Measurements from ENCODE around the gene TES.

TES gene

DNA sequence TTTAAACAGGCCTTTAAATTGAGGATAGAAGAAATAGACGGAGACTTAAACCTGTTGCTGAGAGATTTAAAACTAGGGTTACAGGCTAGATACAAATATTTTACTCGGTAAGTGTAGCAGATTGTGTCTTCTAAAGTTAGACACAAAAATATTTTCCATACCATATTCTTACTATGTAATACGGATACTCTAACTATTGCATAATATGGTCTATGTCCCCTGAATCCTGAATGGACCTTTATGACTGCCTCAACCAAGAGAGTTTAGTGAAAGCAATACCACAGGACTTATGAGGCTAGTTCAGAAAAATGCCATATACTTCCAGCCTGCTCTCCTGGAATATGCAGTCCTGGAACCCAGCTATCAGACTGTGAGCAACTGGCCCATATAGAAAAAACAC is 13.4 kb upstream of the TES start:
- H3K79me2 ChIP-seq: no peaks in the 10 kb centered on the region
- no peak overlapping the region for H3K4me2 ChIP-seq (ENCODE audit: low read length)
- H3K27me3 ChIP-seq (ENCODE audit: control insufficient read depth, insufficient read depth, low read length): no peaks in the 10 kb centered on the region
- H3K4me1 ChIP-seq: no peaks in the 10 kb centered on the region
- H2AFZ ChIP-seq: no peak overlapping the region
- TF ChIP-seq, protein P1, sequence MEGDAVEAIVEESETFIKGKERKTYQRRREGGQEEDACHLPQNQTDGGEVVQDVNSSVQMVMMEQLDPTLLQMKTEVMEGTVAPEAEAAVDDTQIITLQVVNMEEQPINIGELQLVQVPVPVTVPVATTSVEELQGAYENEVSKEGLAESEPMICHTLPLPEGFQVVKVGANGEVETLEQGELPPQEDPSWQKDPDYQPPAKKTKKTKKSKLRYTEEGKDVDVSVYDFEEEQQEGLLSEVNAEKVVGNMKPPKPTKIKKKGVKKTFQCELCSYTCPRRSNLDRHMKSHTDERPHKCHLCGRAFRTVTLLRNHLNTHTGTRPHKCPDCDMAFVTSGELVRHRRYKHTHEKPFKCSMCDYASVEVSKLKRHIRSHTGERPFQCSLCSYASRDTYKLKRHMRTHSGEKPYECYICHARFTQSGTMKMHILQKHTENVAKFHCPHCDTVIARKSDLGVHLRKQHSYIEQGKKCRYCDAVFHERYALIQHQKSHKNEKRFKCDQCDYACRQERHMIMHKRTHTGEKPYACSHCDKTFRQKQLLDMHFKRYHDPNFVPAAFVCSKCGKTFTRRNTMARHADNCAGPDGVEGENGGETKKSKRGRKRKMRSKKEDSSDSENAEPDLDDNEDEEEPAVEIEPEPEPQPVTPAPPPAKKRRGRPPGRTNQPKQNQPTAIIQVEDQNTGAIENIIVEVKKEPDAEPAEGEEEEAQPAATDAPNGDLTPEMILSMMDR (IDR thresholded peaks at IDR 0.05): no peak
- no peak overlapping the region for H3K4me3 ChIP-seq (ENCODE audit: low read depth, low read length)
- H3K9me3 ChIP-seq (ENCODE audit: control insufficient read depth, low read length): no peaks in the 10 kb centered on the region
- no peak overlapping the region for H3K27ac ChIP-seq
- H3K36me3 ChIP-seq (ENCODE audit: control insufficient read depth, insufficient read depth, low read length): no peaks in the 10 kb centered on the region
- H3K9ac ChIP-seq: no peak overlapping the region

DNA sequence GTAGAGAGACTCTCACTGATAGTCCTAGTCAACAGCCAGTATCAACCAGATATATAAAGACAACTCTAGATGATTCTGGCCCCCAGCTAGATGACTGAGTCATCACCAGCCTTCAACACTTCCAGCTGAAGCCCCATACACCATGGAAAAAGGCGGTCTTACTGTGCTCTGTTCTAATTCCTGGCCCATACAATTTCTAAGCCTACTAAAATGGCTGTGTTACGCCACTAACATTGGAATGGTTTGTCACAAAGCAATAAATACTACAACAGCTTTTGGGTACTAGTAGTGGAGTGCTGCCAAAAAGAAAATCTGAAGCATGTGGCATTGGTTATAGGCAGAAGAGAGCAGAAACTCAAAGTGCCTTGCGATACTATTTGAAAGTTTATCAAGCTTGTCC is 13.0 kb upstream of the TES start:
- Histone ChIP-seq H3K27ac (no peak overlapping the region), H3K36me3 (ENCODE audit: control insufficient read depth, insufficient read depth, low read length) (no peaks in the 10 kb centered on the region), H2AFZ (no peak overlapping the region), H3K4me1 (no peaks in the 10 kb centered on the region), H3K4me3 (ENCODE audit: low read depth, low read length) (no peak overlapping the region), H3K27me3 (ENCODE audit: control insufficient read depth, insufficient read depth, low read length) (no peaks in the 10 kb centered on the region), H3K79me2 (no peaks in the 10 kb centered on the region), H3K9ac (no peak overlapping the region), H3K9me3 (ENCODE audit: control insufficient read depth, low read length) (no peaks in the 10 kb centered on the region), H3K4me2 (ENCODE audit: low read length) (no peak overlapping the region)
- TF ChIP-seq, protein P1 (IDR thresholded peaks at IDR 0.05): no peak

DNA sequence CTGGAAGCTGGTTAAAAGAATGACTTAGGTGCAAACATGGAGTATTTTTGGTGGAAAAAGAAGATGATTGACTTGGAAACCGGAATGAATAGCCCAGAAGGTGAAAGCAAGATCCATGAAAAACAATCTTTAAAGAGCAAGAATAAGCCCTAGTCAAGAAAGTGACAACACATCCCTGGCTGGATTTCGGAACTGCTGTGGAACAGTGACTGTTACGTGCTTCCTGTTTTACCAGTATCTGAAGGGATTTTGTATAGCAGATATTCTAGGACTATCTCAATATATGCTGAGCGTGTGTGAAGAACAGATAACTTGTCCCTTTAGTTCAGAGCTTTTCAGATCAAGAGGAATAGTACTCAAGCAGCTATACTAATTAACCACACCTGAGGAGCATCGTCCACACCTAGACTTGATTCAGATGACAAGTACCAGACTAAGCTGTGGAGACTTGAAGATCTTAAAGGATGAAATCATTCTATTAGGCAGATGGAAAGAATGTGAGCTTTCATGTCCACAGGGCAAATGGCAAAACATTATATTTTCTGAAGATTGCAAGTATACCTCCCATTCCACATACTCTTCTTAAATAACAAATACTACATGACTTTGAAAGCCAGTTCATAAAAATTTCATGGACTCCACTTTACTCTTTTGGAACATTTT is 11.5 kb upstream of the TES start:
- no peaks in the 10 kb centered on the region for H3K36me3 ChIP-seq (ENCODE audit: control insufficient read depth, insufficient read depth, low read length)
- no peaks in the 10 kb centered on the region for H3K27me3 ChIP-seq (ENCODE audit: control insufficient read depth, insufficient read depth, low read length)
- H2AFZ ChIP-seq: no peak overlapping the region
- TF ChIP-seq, protein P1 (IDR thresholded peaks at IDR 0.05): no peak
- no peaks in the 10 kb centered on the region for H3K4me1 ChIP-seq
- no peaks in the 10 kb centered on the region for H3K79me2 ChIP-seq
- H3K9me3 ChIP-seq (ENCODE audit: control insufficient read depth, low read length): no peaks in the 10 kb centered on the region
- no peak overlapping the region for H3K4me3 ChIP-seq (ENCODE audit: low read depth, low read length)
- no peak overlapping the region for H3K4me2 ChIP-seq (ENCODE audit: low read length)
- no peak overlapping the region for H3K27ac ChIP-seq
- no peak overlapping the region for H3K9ac ChIP-seq

DNA sequence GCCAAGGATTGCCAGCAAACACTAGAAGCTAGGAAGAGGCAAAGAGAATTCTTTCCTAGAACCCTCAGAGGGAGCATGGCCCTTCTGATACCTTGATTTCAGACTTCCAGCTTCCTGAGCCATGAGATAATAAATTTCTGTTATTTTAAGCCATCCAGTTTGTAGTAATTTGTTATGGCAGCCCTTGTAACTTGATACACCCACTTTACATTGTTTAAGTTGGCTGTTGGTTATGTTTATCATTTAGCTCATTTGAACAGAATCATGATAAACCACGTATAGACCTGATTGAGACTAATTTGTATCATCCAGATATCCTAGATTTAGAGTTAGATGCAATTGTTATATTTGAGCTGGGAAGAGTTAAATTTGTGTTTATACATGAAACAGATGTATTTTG is 9.4 kb upstream of the TES start:
- H2AFZ ChIP-seq: no peak overlapping the region
- H3K9ac ChIP-seq: no peak overlapping the region
- H3K9me3 ChIP-seq (ENCODE audit: control insufficient read depth, low read length): no peaks in the 10 kb centered on the region
- H3K79me2 ChIP-seq: no peaks in the 10 kb centered on the region
- TF ChIP-seq, protein P1 (IDR thresholded peaks at IDR 0.05): no peak
- H3K27me3 ChIP-seq (ENCODE audit: control insufficient read depth, insufficient read depth, low read length): no peaks in the 10 kb centered on the region
- no peak overlapping the region for H3K27ac ChIP-seq
- H3K4me1 ChIP-seq: no peaks in the 10 kb centered on the region
- no peak overlapping the region for H3K4me3 ChIP-seq (ENCODE audit: low read depth, low read length)
- H3K36me3 ChIP-seq (ENCODE audit: control insufficient read depth, insufficient read depth, low read length): no peaks in the 10 kb centered on the region
- no peak overlapping the region for H3K4me2 ChIP-seq (ENCODE audit: low read length)

DNA sequence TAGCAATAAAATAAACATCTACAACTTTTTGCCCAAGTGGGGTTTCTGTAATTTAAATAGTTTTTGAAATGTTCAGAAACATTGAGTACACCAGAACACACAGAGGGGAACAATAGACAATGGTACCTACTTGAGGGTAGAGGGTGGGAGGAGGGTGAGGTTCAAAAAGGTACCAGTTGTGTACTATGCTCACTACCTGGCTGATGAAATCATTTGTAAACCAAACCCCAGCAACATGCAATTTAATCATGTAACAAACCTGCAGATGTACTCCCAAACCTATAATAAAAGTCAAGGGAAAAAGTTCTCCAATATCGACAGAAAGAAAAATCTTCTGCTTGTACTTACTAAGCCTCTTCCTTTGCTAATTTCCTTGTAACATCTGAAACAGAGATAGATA is 4.2 kb upstream of the TES start:
- TF ChIP-seq, protein P1 (IDR thresholded peaks at IDR 0.05): no peak
- no peaks in the 10 kb centered on the region for H3K4me1 ChIP-seq
- H3K27me3 ChIP-seq (ENCODE audit: control insufficient read depth, insufficient read depth, low read length): no peaks in the 10 kb centered on the region
- H2AFZ ChIP-seq: no peak overlapping the region
- H3K9me3 ChIP-seq (ENCODE audit: control insufficient read depth, low read length): no peaks in the 10 kb centered on the region
- no peak overlapping the region for H3K4me2 ChIP-seq (ENCODE audit: low read length)
- no peaks in the 10 kb centered on the region for H3K79me2 ChIP-seq
- H3K27ac ChIP-seq: no peak overlapping the region
- no peaks in the 10 kb centered on the region for H3K36me3 ChIP-seq (ENCODE audit: control insufficient read depth, insufficient read depth, low read length)
- no peak overlapping the region for H3K4me3 ChIP-seq (ENCODE audit: low read depth, low read length)
- H3K9ac ChIP-seq: no peak overlapping the region

Measured in parathyroid adenoma (tissue), 2 donors.